Esophagus (tissue), 2 donors: ENCODE results near the gene MTMR12. TPM values are rescaled to one million over a fixed set of nuclear protein-coding genes. Genes with fewer than 3 reads are reported as not detected.

Source experiments
- H3K27ac ChIP-seq, 2 donors: one replicate each; pipeline ENCODE4 v1.5.1; 2013; ENCODE audit warnings: low read depth in 2 of 2, mild to moderate bottlenecking in 2 of 2, inconsistent platforms in 1 of 2, low read length in 1 of 2, moderate library complexity in 1 of 2
- H3K27me3 ChIP-seq, 2 donors: one replicate each; pipeline ENCODE4 v1.6.1; 2013; ENCODE audit warnings: low read length in 2 of 2, control low read depth in 1 of 2, mild to moderate bottlenecking in 1 of 2; ENCODE audit not compliant: insufficient read depth in 2 of 2, control insufficient read depth in 1 of 2
- H3K36me3 ChIP-seq, 2 donors: one replicate each; pipeline ENCODE4 v1.6.1; 2013; ENCODE audit warnings: low read length in 1 of 2; ENCODE audit not compliant: control insufficient read depth in 2 of 2, insufficient read depth in 2 of 2
- H3K4me1 ChIP-seq, 2 donors: one replicate each; pipeline ENCODE4 v1.6.1; 2013; ENCODE audit warnings: low read length in 1 of 2; ENCODE audit not compliant: control insufficient read depth in 2 of 2, insufficient read depth in 2 of 2
- H3K4me3 ChIP-seq, 2 donors: one replicate each; pipeline ENCODE4 v1.5.1; 2013; ENCODE audit warnings: low read length in 2 of 2, mild to moderate bottlenecking in 2 of 2, low read depth in 1 of 2, moderate library complexity in 1 of 2
- H3K9me3 ChIP-seq, 2 donors: one replicate each; pipeline ENCODE4 v1.6.1; 2013; ENCODE audit warnings: mild to moderate bottlenecking in 2 of 2, low read depth in 1 of 2, low read length in 1 of 2, moderate library complexity in 1 of 2; ENCODE audit not compliant: control insufficient read depth in 2 of 2, insufficient read depth in 1 of 2
- WGBS, 2 donors: extraction: QIAGEN DNeasy Blood & Tissue Kit; methylation state at CpG; one replicate each; pipeline ENCODE4 v1.1.7; 2013; 5-methylcytosine and 5-hydroxymethylcytosine counted together
- polyA plus RNA-seq, 2 donors: library from polyadenylated mRNA; stranded (reverse); fragments of 200-250 nt; gene quantifications; one replicate each; pipeline ENCODE4 v1.2.3, GENCODE V29; 2013
- donor health status: healthy with polysubstance abuse.
- donor health status: Bipolar disorder and iron deficiency.

Gene MTMR12
- polyA plus RNA-seq, 2 donors = 5.2 to 8.2 TPM

DNA sequence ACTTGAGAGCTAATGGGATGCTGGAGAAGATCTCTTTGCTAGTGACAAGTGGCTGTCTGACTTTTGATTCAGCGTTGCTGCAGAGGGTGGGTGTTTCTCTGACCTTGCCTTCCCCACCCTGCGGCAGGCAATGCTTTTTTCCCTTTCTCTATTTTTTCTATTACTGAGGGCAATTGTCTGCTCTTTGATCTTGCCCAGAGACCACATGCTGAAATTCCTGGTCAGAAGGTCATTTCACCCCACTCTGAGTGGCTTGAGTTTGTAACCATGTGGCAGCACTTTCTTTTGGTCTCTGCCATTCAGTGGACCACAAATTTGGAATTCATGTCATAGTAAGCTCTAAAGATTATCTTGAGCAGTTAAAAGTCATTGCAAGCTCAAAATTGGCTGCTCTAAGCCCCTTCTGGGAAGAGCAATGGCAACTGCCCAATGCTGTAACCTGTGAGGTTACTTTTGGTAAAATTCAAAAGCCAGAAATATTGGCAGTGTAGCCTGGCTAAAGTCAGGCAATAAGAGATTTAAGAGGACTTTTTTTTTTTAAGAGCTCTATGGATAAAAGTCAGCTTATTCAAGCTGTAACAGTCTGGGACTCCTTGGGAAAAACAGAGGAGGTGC, 30.4 kb upstream of the MTMR12 start:
- Histone ChIP-seq H3K9me3 (no peaks in the 10 kb centered on the region), H3K4me3 (no peak overlapping the region), H3K36me3 (no peaks in the 10 kb centered on the region), H3K27me3 (no peaks in the 10 kb centered on the region), H3K27ac (no peak overlapping the region), H3K4me1 (no peaks in the 10 kb centered on the region)
- 94 to 97% methylated on average over 2 of the region's 2 CpGs for WGBS, 2 donors

DNA sequence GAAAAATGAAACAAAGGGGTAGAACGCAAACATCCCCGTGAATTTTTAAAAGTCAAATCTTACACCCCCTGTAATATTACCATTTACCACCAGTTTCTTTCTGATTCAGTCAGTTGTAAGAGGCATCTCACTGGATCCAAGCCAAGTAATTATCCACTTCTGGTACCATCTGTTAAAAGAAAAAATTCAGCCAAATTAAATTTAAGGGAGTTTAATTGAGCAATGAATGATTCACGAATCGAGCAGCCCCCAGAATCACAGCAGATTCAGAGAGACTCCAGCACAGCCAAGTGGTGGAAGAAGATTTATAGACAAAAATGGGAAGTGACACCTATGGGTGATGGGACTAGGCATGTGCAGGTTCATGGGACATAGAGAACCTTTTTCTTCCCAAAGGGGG, 29.9 kb upstream of the MTMR12 start:
- H3K4me1 ChIP-seq = no peaks in the 10 kb centered on the region
- WGBS, 2 donors = 66 to 78% methylated on average over 4 of the region's 4 CpGs
- H3K27ac ChIP-seq = no peak overlapping the region

DNA sequence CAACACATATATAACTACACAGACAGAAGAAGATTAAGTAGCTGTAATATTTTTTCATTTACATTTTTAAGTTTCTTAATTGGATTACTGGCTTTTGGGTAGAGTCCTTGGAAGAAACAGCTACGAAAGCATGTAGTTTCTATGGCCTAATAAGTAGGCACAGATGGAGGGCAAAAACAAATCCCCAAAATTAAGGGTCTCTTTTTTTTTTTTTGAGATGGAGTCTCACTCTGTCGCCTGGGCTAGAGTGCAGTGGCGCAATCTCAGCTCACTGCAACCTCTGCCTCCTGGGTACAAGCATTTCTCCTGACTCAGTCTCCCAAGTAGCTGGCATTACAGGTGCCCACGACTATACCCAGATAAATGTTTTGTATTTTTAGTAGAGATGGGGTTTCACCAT, 27.1 kb upstream of the MTMR12 start:
- no peaks in the 10 kb centered on the region for H3K27me3 ChIP-seq
- H3K4me1 ChIP-seq = no peaks in the 10 kb centered on the region
- no peak overlapping the region for H3K27ac ChIP-seq
- H3K36me3 ChIP-seq = no peaks in the 10 kb centered on the region
- H3K4me3 ChIP-seq = no peak overlapping the region
- H3K9me3 ChIP-seq = no peaks in the 10 kb centered on the region
- 82 to 92% methylated on average over 4 of the region's 4 CpGs for WGBS, 2 donors

More for the DNA sequence above, 29.9 kb upstream of the MTMR12 start:
- no peaks in the 10 kb centered on the region for H3K27me3 ChIP-seq
- no peak overlapping the region for H3K4me3 ChIP-seq
- H3K9me3 ChIP-seq = no peaks in the 10 kb centered on the region
- H3K36me3 ChIP-seq = no peaks in the 10 kb centered on the region

DNA sequence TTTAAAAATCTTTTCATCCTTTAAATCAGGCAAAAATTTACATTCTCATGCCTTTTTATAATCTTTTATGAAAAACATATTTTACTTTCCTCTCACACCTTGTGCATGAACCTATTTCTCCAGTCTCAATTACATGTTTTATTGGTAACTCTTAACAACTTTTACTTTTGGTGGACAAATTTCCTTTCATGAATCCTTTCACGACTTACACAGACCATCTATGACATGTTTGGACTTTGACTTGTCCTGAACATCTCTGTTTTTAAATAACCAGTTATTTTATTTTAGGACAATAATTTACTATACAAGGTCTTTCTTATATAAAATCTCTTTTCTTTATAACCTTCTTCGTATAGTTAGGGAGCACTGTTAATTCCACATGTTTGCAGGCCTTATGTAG, 26.5 kb upstream of the MTMR12 start:
- no peaks in the 10 kb centered on the region for H3K36me3 ChIP-seq
- H3K4me3 ChIP-seq = no peak overlapping the region
- WGBS, 2 donors = 73 to 84% methylated on average over 2 of the region's 2 CpGs
- no peaks in the 10 kb centered on the region for H3K9me3 ChIP-seq
- H3K27ac ChIP-seq = no peak overlapping the region
- no peaks in the 10 kb centered on the region for H3K4me1 ChIP-seq
- H3K27me3 ChIP-seq = no peaks in the 10 kb centered on the region

DNA sequence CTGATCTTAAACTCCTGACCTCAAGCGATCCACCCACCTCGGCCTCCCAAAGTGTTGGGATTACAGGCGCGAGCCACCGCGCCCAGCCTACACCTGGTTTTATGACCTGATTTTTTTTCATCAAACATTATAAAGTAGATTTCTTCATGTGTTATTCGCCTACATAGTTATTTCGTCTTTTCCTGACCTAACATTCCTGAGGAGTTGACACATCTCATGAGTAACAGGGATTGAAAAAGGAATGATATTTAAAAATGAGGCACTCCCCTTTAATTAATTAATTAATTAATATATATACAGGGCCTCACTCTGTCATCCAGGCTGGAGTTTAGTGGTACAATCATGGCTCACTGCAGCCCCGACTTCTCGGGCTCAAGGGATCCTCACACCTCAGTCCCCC, 20.2 kb upstream of the MTMR12 start:
- no peak overlapping the region for H3K4me3 ChIP-seq
- no peaks in the 10 kb centered on the region for H3K27me3 ChIP-seq
- 92% methylated on average over 10 of the region's 10 CpGs for WGBS, 2 donors
- H3K9me3 ChIP-seq = no peaks in the 10 kb centered on the region
- peaks cover 0 to 8% of the 10 kb centered on the region in 2 donors for H3K4me1 ChIP-seq
- no peaks in the 10 kb centered on the region for H3K36me3 ChIP-seq
- no peak overlapping the region for H3K27ac ChIP-seq

DNA sequence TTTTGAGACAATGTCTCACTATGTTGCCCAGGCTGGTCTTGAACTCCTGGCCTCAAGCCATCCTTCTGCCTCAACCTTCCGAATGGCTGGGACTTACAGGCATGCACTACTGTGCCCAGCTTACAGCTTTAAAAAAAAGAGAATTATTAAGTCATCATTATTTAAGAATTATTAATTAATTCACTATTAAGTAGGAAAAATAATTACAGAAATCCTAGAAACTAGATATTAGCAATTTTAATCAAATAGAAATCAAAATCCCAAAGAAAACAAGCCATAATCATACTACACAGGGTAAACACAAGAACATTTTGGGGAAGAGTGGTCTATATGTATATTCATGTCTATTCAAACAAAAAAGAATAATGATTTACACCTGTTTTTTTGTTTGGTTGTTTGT, 19.6 kb upstream of the MTMR12 start:
- no peak overlapping the region for H3K4me3 ChIP-seq
- 91% methylated on average over 1 of the region's 1 CpG for WGBS, 2 donors
- H3K27ac ChIP-seq = no peak overlapping the region
- H3K36me3 ChIP-seq = no peaks in the 10 kb centered on the region
- H3K27me3 ChIP-seq = no peaks in the 10 kb centered on the region
- H3K4me1 ChIP-seq = peaks cover 0 to 8% of the 10 kb centered on the region in 2 donors
- no peaks in the 10 kb centered on the region for H3K9me3 ChIP-seq

DNA sequence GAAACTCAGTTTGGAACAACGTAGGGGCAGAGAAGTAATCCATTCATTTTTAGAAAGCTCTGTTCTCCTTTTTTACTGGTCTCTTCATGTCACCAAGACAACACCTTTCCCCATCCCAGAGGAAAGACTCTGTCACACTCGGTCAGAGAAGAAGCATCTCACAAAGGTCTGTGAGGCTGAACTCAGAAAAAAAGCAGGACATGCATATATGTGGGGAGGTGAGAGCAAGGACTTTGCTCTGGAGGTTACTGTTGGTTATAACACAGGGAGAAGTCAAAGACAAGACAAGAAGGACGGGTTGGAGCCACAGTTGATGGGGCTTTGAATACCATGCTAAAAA, 19.2 kb upstream of the MTMR12 start:
- Histone ChIP-seq H3K4me3 (no peak overlapping the region), H3K4me1 (peaks cover 0 to 8% of the 10 kb centered on the region in 2 donors), H3K27me3 (no peaks in the 10 kb centered on the region), H3K36me3 (no peaks in the 10 kb centered on the region), H3K27ac (peak overlapping the region; percentile 69 to 84), H3K9me3 (no peaks in the 10 kb centered on the region)
- 51 to 56% methylated on average over 3 of the region's 3 CpGs for WGBS, 2 donors

DNA sequence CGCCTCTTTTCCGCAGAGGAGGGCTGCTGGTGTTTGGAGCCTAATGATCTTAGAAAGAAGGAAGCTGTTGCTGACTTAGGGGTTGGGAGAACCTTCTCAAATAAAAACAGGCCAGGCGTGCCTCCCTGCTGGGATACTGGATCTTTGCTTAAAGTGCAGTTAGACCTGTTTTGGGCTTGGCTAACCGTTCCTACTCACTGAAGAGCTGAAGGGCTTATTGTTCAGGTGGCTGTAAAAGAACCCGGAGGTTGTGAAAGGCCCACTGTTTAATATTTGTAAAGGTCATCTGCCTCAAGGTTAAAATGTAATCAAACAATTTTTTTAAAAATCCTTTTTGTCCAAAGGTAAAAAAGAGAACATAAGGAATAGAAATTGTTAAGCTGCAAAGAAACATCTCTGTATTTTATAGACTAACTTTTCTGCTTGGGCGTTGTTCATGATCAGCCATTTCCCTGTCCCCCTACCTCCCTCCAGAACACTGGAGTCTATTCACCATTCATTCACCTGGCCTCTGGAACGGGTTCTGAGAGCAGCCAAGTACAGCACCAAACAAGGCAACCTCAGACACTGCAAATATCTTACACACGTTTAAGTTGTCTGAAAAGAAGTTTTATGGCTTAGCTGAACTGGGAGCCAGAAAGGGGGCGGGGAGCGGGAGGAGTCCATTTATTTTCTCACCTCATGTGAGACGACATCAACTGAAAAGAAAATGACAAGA, 18.6 kb upstream of the MTMR12 start:
- Histone ChIP-seq H3K9me3 (no peaks in the 10 kb centered on the region), H3K4me3 (no peak overlapping the region), H3K27me3 (no peaks in the 10 kb centered on the region), H3K4me1 (peaks cover 0 to 8% of the 10 kb centered on the region in 2 donors), H3K27ac (peak overlapping the region; percentile 83 to 84), H3K36me3 (no peaks in the 10 kb centered on the region)
- WGBS, 2 donors = 43 to 44% methylated on average over 11 of the region's 11 CpGs

DNA sequence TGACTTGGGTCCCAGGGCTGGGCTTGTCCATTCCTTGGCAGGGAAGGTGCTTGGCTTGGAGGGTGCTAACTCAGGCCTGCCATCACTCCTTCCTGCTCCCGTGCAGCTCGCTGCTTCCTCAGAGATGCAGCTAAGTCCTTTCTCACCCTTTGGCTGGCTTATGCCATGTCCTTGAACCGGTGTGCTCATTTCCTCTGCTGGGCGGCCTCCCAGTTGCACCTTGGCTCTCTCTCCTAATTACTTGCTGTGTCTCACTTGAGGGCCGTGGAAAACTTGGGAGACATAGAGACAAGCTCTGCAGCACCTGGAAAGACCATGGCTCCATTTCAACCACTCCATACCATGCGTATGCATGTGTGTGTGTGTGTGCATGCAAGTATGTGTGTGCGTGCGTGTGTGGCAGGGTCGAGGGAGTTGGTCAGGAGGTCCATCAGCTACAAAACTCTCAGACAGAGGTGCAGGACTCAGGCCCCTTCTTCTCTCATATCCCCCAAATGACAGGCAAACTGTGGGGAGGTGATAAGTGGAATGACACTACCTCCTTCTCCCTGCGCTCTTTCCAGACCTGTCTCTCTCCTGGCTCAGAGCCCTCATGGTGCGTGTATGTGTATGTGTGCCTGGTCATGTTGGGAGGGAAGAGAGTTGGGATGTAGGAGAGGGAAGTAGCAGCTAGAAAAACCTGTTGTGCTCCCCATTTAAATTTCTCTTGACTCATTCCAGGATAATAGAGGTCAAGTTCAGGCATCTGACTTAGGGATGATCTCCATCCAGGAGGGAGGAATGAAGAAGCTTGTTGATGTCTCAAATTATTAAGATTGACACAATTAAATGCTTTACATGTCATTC, 17.6 kb upstream of the MTMR12 start:
- whole genome bisulfite sequencing, 2 donors = 54 to 64% methylated on average over 11 of the region's 11 CpGs
- H3K27me3 ChIP-seq = no peaks in the 10 kb centered on the region
- peak overlapping the region; percentile 74 to 83 for H3K27ac ChIP-seq
- H3K9me3 ChIP-seq = no peaks in the 10 kb centered on the region
- H3K4me1 ChIP-seq = peaks cover 0 to 8% of the 10 kb centered on the region in 2 donors
- H3K4me3 ChIP-seq = no peak overlapping the region
- H3K36me3 ChIP-seq = no peaks in the 10 kb centered on the region
